SIG-M5 treated with dmso at 0.1 percent for 504 hours (cell line): ENCODE measurements around the gene HOXD10.

Experiments used
- DNase-seq: peaks from one replicate; lab custom pipeline; 2025; ENCODE audit not compliant: unreplicated experiment; lab: John Stamatoyannopoulos, UW

HOXD10 gene

GRCh38 chr2:176160986-176161824 is 44.6 kb downstream of the HOXD10 start:
- no peak for DNase-seq

- DNase-seq = no peak
Observed at GRCh38 chr2:176161825-176162626, 45.4 kb downstream of the HOXD10 start.

- no peak for DNase-seq
Observed at GRCh38 chr2:176162911-176163671, 46.5 kb downstream of the HOXD10 start.

GRCh38 chr2:176163672-176164056 is 47.1 kb downstream of the HOXD10 start:
- DNase-seq = no peak

- DNase-seq = no peak
Observed at GRCh38 chr2:176164201-176164600, 47.6 kb downstream of the HOXD10 start.

GRCh38 chr2:176164611-176165369 is 48.2 kb downstream of the HOXD10 start:
- DNase-seq = no peak

GRCh38 chr2:176165370-176166050 is 48.9 kb downstream of the HOXD10 start:
- no peak for DNase-seq

- DNase-seq = no peak
Observed at GRCh38 chr2:176166272-176166671, 49.7 kb downstream of the HOXD10 start.

- DNase-seq = no peak
Observed at GRCh38 chr2:176167398-176167797, 50.8 kb downstream of the HOXD10 start.

GRCh38 chr2:176169181-176169580 is 52.6 kb downstream of the HOXD10 start:
- no peak for DNase-seq
